Measurements from ENCODE around the gene ANKRD50. TPM values are rescaled to one million over a fixed set of nuclear protein-coding genes. Genes with fewer than 3 reads are reported as not detected.

The ANKRD50 gene
- total and polyA plus RNA-seq, 9 of the 15 experiments (the other 6 are each of a cell fraction or from before 2014, with no cell fraction given): 2.0 to 8.0 (median 6.2) TPM

- peaks cover 21% of the 10 kb centered on the region for H3K79me2 ChIP-seq (ENCODE audit: control insufficient read depth, insufficient read depth, low read length)
These were observed 16.4 kb downstream of the ANKRD50 start for GRCh38 chr4:124696182-124696581.

DNA sequence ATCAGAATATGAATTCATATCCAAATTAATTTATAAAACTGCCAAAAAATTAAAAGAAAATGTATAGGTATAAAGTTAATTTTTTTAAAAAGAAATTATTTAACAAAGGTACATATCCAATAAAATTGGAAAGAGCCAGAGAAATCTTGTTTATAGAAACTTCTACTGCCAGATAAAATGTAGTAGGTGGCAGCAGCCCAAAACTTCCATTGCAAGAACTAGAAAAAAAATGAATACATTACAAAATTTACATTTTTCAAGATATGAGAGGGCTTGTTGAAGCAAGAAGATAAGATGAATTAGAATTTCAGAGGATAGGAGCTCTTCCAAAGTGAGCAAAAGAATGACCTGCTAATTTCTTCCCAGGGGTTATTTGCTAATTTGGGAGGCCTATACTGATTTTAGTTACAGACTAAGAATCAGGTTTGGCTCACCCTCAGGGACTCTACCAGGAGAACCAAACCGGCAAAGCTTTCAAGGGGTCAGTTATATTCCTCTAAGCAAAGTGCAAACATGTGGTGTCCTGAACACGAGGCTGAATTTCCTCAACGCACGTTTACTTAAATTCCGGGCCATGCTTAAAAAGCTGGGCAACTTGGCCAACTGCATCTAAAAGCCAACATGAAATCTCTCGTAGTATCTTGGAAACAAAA is 17.5 kb downstream of the ANKRD50 start:
- Histone ChIP-seq H3K4me2 (ENCODE audit: insufficient read depth, low read length) (no peak overlapping the region), H3K27ac (ENCODE audit: extremely low read depth, low read depth, low read length) (no peak overlapping the region), H4K20me1 (replicated peaks; ENCODE audit: control insufficient read depth, insufficient read depth, low read length) (no peaks in the 10 kb centered on the region), H3K4me3 (no peak overlapping the region), H3K9me1 (ENCODE audit: control insufficient read depth, insufficient read depth, low read length) (no peaks in the 10 kb centered on the region), H3K9me3 (replicated peaks; ENCODE audit: control insufficient read depth, insufficient read depth, low read depth, low read length) (no peaks in the 10 kb centered on the region; the same call in 1 of the 2 replicates), H3K27me3 (ENCODE audit: control insufficient read depth in 2 of 2, insufficient read depth in 2 of 2, low read length in 2 of 2) (no peaks in the 10 kb centered on the region), H3K9ac (ENCODE audit: insufficient read depth in 1 of 2, low read depth in 2 of 2, low read length in 2 of 2) (no peak overlapping the region), H3K36me3 (ENCODE audit: control insufficient read depth, insufficient read depth, low read length) (peaks cover 12% of the 10 kb centered on the region; the same call in 1 of the 3 replicates), H2AFZ (ENCODE audit: low read depth, low read length) (no peak overlapping the region), H3K79me2 (ENCODE audit: control insufficient read depth, insufficient read depth, low read length) (peaks cover 21% of the 10 kb centered on the region), H3K4me1 (replicated peaks in 1 of 2; ENCODE audit: control insufficient read depth in 2 of 2, insufficient read depth in 2 of 2, low read length in 2 of 2) (no peaks in the 10 kb centered on the region)
- no peak for FAIRE-seq
- WGBS (ENCODE audit: insufficient coverage, low coverage, missing lambda C conversion rate): 88% methylated on average over 6 of the region's 6 CpGs
- no TSS peak for BruUV-seq (replicated peaks)
- ChIA-PET CTCF (ENCODE audit: low intra/inter-chr PET ratio) (no interaction called here), POLR2A (no interaction called here)
- no peak for DNase-seq (ENCODE audit: extremely low read depth in 1 of 4, low spot score in 3 of 4)
- intact Hi-C loops (cut with micrococcal nuclease) (no loop called here), in situ Hi-C loops (cut with MboI) (no loop called here)
- ATAC-seq: no peak
- no peak for TF ChIP-seq SOX6 (IDR thresholded peaks at IDR 0.05)
- TF ChIP-seq NUFIP1 (IDR thresholded peaks at IDR 0.05; ENCODE audit: partially characterized antibody): no peak
- TF ChIP-seq RBM22 (IDR thresholded peaks at IDR 0.05; ENCODE audit: low read depth, low read length, poor library complexity, severe bottlenecking): no peak
- no peak for TF ChIP-seq IRF2 (CRISPR knock-in tag; IDR thresholded peaks at IDR 0.05)
- TF ChIP-seq EHMT2 (IDR thresholded peaks at IDR 0.05): no peak
- TF ChIP-seq JUND (IDR thresholded peaks at IDR 0.05; ENCODE audit: borderline replicate concordance, low read depth, low read length): no peak
- no peak for TF ChIP-seq JUND (tag; IDR thresholded peaks at IDR 0.05; ENCODE audit: borderline replicate concordance, low read depth, low read length)
- no peak for TF ChIP-seq FOS (IDR thresholded peaks at IDR 0.05; ENCODE audit: extremely low read depth, insufficient read length)
- no peak for TF ChIP-seq CEBPB (tag; IDR thresholded peaks at IDR 0.05)
- TF ChIP-seq ARHGAP35 (IDR thresholded peaks at IDR 0.05; ENCODE audit: partially characterized antibody): no peak
- no peak for TF ChIP-seq HEY1 (CRISPR knock-in tag; IDR thresholded peaks at IDR 0.05; ENCODE audit: borderline replicate concordance)
- no peak for TF ChIP-seq SMARCA4 (IDR thresholded peaks at IDR 0.05)
- no peak for TF ChIP-seq MEF2D (tag; conservative IDR thresholded peaks at IDR 0.05; ENCODE audit: low read depth)
- TF ChIP-seq TAF9B (IDR thresholded peaks at IDR 0.05; ENCODE audit: partially characterized antibody): no peak
- no peak for TF ChIP-seq TOE1 (IDR thresholded peaks at IDR 0.05; ENCODE audit: borderline replicate concordance)
- no peak for TF ChIP-seq TOE1 (CRISPR knock-in tag; IDR thresholded peaks at IDR 0.05; ENCODE audit: borderline replicate concordance, low read depth)

More at GRCh38 chr4:124696182-124696581, 16.4 kb downstream of the ANKRD50 start:
- FAIRE-seq (no peak), ATAC-seq (no peak), DNase-seq (ENCODE audit: extremely low read depth in 1 of 4, low spot score in 3 of 4) (no peak)
- ChIA-PET POLR2A (interaction anchor here (1.2 kb wide), 1 partner anchor 14 kb away, joined by 5 read pairs; no protein-coding TSS in a partner anchor), CTCF (ENCODE audit: low intra/inter-chr PET ratio) (no interaction called here)
- intact Hi-C loops (cut with micrococcal nuclease) (no loop called here), in situ Hi-C loops (cut with MboI) (no loop called here)
- Histone ChIP-seq H3K9me1 (ENCODE audit: control insufficient read depth, insufficient read depth, low read length) (no peaks in the 10 kb centered on the region), H3K4me3 (no peak overlapping the region), H3K4me2 (ENCODE audit: insufficient read depth, low read length) (no peak overlapping the region), H3K9ac (ENCODE audit: insufficient read depth in 1 of 2, low read depth in 2 of 2, low read length in 2 of 2) (no peak overlapping the region), H3K4me1 (replicated peaks in 1 of 2; ENCODE audit: control insufficient read depth in 2 of 2, insufficient read depth in 2 of 2, low read length in 2 of 2) (no peaks in the 10 kb centered on the region; a peak in 1 of 5 replicates), H3K36me3 (ENCODE audit: control insufficient read depth, insufficient read depth, low read length) (peaks cover 12% of the 10 kb centered on the region; the same call in 1 of the 3 replicates), H4K20me1 (replicated peaks; ENCODE audit: control insufficient read depth, insufficient read depth, low read length) (no peaks in the 10 kb centered on the region), H3K9me3 (replicated peaks; ENCODE audit: control insufficient read depth, insufficient read depth, low read depth, low read length) (no peaks in the 10 kb centered on the region; the same call in 1 of the 2 replicates), H2AFZ (ENCODE audit: low read depth, low read length) (no peak overlapping the region), H3K27ac (ENCODE audit: extremely low read depth, low read depth, low read length) (no peak overlapping the region), H3K27me3 (ENCODE audit: control insufficient read depth in 2 of 2, insufficient read depth in 2 of 2, low read length in 2 of 2) (no peaks in the 10 kb centered on the region)
- TF ChIP-seq MBD2 (IDR thresholded peaks at IDR 0.05; ENCODE audit: borderline replicate concordance, low read depth) (no peak), ETV1 (tag; conservative IDR thresholded peaks at IDR 0.05; ENCODE audit: low read depth) (no peak), DIDO1 (tag; IDR thresholded peaks at IDR 0.05; ENCODE audit: low read depth) (no peak), U2AF2 (optimal IDR thresholded peaks at IDR 0.05; ENCODE audit: low read depth, low read length) (no peak), SRSF1 (IDR thresholded peaks at IDR 0.05; ENCODE audit: low read depth, low read length) (no peak)
- BruUV-seq (replicated peaks): no TSS peak
